Effector CD8-positive, alpha-beta T cell (primary cell): Measurements from ENCODE around the gene KIF1A.
"Not testable (repeated sequence)": the region's sequence is repeated elsewhere in the genome, so short reads cannot be mapped to it uniquely, and the experiment has no call there.

Experiments used
- DNase-seq: peaks from one replicate; lab custom pipeline; 2025; lab: John Stamatoyannopoulos, UW

Gene KIF1A

DNA sequence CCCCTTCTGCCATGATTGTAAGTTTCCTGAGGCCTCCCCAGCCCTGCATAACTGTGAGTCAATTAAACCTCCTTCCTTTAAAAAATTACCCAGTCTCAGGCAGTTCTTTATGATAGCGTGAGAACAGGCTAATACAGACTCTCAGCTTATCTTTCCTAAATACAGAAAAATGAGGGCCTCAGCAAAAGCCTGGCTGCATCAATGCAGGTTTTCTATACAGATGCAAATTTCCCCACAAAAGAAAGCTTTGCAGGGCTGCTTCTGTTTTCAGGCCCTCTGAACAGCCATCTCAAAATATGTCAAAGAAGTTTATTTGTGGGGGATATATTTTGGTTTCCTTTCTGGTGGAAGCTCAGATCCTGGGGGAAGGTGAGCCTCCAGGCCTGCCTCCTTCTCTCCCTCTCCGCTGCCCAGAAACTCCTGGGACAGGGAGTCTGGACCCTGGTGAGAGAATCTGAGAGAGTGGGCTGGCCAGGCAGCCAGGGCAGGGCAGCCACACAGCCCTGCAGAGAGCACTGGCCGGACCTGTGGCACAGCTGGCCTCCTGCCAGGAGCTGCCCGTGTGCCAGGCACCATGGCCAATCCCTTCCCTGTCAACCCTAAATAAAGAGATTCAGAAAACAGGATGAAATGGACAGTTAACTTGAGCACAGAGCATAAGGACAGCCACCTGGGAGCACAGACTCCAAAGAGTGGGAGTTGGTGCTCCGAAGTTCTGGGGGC lies 27.0 kb upstream of the KIF1A start:
- no peak for DNase-seq

DNA sequence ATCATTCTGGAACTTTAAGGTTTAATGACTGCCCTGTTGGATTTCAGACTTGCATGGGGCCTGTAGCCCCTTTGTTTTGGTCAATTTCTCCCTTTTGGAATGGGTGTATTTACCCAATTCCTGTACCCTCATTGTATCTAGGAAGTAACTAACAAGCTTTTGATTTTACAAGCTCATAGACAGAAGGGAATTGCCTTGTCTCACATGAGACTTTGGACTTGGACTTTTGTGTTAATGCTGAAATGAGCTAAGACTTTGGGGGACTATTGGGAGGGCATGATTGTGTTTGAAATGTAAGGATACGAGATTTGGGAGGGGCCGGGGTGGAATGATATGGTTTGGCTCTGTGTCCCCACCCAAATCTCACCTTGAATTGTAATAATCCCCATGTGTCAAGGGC lies 26.3 kb upstream of the KIF1A start:
- DNase-seq = not testable (repeated sequence)

DNA sequence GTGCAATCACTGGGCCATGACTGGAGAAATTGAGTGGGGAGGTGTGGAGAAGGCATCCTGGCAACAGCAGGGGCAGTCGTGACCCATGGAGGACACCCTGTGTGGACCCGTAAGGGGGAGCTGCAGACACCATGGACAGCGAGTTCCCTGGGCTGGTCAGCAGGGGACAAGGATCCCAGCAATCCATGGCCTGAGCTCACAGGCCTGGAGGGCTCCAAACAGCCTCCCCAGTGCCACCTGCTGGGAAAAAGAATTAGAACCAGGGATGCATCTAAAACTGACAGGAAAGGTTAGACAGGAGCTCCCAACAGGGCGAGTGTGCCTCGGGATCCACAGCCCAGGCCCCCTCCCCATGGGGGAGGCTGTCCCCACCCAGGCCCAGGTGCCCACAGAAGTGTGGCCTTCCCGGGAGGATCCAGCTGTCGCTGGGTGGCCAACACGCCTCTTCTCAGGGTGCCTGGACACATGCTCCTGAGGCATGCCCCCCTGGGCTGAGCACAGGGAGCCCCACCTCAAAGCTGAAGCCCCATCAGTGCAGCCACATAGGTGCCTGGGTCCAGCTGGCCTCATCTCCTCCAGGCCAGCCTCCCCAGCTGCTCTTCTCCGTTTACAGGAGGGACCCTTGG lies 20.5 kb upstream of the KIF1A start:
- DNase-seq = no peak

DNA sequence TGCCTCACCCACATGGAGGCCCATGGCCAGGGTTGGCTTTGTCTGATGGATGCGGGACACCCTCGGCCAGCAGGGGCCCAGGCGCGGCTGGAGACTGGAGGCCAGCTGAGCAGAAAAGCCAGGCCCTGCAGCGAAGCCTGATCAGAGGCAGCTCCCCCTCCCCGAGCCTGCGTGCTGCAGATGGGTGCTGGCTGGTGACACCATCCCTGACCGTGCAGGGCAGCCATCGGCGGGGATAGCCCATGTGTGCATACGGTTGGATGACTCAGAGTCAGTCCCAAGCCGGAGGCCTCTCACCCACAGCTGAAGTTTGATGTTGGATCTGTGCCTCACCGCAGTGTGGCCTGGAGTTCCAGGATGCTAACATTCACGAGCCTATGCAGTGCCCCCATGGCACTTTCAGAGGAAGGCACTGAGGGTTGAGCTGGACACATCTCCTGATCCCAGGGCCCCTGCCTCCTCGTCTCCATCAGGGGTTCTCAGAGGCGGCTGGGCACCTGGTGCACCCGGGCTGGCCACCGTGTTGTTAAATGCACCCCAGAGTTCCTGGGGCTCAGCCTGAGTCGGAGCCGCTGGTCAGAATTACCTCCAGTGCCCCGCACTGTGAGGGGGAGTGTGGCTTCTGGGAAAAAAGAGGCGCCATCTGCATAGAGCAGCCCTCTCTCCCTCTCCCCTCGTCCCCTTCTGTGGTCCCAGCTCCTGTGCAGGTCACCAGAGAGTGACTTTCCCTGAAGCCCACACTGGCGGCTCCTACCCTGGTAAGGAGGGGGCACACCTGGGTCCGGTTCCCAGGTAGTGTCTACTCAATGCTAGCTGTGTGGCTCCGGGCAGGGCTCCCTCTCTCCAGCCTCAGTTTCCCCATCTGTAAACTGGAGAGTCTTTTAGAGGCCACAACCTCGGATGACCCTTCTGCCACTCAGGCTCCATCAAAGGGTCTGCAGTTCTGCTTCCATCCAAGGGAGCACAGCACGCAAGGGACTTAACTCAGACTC lies 19.4 kb upstream of the KIF1A start:
- DNase-seq = no peak

DNA sequence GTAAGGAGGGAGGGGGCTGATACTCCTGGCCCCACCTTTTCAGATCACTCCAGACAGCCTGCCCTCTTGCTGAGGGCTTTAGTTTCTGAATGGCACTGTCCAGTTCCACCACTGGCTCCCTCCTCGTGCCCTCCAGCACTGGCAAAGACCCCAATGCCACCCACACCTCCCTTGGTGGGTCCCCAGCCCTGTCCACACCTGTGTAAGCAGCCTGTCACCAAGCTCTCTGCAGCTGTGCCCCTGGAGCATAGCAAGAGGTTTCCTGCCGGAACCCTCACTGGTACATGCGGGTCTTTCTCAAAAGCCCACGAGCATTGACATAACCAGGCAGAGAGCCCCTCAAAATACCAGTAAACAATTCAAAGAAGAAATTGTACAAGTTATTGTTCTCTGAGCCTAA lies 17.6 kb upstream of the KIF1A start:
- DNase-seq = no peak

DNA sequence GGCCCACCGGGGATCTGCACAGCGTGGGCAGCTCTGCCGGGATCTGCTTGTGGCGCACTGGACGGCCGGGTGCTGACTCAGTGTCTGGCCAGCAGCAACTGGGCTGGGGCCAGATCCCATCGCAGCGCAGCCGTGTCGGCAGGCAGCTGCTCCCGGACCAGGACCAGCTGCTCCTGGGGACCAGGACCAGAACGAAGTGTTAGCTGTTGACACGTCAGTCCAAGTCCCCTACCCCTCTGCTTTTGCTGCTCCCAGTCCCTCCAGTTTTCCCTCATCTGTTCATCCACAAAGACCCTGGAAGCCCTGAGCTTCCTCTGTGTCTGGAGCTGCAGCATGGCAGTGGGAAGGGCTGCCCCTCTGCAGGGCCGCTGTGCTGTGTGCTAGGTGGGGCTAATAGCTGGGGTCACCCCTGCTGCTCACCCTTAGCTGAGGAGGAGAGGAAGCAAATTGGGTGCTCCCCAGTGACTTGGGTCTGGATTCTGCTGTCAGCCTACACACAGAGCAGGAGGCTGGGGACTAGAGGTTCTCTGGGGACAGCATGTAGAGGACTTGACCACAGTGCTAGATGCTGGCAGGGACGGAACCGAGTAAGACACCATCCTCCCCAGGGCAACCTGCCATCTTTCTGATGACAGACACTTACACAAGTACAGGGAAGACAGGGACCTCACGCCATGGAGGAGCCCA lies 16.9 kb upstream of the KIF1A start:
- no peak for DNase-seq

DNA sequence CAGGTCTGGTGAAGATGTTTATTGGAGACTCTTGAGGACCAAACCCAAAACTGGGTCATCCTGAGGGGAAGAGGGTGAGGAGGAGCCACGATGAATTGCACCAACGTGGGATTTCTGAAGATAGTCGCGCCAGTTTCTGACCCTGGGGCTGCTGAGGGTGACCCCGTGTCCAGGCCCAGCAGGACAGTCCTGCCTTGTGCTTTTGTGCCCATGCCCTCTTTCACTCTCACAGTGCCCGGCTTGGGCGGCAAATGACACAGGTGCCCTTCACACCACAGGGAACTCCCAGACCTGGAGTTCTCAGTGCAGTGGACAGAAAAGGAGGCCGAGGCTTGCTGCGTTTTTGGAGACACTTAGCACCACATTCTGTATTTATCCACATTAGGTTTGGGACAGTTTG lies 15.5 kb upstream of the KIF1A start:
- no peak for DNase-seq

DNA sequence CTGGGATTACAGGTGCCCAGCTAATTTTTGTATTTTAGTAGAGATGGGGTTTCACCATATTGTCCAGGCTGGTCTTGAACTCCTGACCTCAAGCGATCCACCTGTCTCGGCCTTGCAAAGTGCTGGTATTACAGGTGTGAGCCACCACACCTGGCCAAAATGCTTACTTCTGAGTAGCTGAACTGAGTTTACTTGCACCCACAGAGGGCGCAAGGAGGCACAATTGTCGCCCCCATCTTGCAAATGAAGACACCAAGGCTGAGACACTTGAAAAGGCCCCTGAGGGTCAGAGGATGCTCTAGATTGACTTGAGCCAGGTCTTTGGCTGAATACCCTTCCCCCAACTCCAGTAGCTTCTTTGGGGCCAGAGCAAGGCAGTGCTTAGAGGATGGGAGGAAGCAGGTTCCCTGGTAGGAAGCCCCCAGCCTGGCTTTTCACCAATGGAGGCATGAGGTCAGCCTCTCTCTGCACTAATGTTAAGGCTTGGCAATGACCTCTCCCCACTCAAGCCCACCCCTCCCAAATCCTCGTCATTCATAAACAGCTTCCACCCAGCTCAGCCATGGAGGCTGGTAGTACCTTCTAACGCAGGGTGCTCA lies 14.5 kb upstream of the KIF1A start:
- DNase-seq = no peak

DNA sequence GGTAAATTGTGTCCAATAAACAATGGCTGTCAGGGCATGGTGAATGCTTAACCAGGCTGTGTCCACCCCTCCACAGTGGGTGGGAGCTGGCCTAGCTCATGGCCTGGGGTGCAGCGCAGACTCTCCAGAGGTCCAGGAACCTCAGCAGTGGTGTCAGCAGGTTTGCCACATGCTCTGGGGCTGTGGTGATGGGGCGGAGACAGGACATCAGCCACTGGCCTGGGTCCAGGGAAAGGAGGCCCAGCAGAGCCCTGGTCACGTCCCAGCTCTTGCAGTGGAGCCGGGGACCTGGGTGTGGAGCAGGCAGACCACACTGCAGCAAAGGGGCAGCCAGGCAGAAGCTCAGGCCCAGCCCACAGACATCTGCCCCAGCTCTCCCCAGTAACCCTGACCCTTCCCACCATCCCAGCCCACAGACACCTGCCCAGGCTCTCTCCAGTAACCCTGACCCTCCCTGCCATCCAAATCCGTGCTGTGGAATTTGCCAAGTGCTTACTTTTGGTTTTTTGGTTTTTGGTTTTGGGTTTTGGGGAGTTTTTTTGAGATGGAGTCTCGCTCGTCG lies 13.8 kb upstream of the KIF1A start:
- DNase-seq = no peak

DNA sequence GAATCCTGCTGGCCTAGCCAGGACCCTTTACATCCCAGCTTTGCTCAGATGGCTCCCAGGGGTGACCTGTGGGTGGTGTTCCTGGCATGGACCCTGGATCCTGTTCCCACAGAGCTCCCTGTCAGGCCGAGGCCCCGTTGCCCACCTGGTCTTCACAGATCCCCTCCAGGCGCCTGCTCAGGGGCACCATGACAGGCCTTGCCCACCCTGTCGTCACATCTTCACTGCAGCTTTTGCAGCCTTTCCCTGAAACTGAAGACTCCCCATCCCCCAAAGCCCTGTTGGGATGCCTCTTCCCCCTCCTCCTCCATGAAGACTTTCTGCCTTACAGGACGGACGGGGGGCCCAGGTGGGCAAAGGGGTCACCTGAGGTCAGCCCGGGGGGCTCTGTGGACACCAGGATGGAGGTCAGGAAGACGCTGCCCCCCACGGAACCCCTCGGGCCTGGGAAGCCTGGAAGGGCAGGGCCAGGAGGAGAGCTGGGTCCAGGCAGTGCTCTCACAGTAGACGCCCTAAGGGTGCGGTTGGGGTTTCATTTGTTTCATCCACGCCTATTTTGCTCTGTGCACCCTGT lies 13.0 kb upstream of the KIF1A start:
- no peak for DNase-seq

DNA sequence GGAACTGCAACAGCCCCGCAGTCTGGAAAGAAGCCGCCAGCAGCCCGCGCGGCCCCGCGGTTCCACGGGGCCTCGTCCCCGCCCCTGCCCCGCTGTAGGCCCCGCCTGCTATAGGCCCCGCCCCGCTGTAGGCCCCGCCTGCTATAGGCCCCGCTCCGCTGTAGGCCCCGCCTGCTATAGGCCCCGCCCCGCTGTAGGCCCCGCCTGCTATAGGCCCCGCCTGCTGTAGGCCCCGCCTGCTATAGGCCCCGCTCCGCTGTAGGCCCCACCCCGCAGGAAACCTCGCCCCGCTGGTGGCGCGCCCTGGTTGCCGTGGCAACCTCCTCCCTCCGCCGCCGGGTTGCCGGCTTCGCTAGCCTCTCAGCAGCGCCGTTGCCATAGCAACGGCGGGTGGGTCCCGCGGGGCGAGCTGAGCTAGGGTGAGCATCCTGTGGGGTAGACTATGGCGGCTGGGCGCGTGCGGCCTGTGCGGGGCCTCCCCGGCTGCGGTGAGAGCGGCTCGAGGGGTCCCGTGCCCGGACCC lies 12.2 kb upstream of the KIF1A start:
- peak; percentile 96 for DNase-seq

DNA sequence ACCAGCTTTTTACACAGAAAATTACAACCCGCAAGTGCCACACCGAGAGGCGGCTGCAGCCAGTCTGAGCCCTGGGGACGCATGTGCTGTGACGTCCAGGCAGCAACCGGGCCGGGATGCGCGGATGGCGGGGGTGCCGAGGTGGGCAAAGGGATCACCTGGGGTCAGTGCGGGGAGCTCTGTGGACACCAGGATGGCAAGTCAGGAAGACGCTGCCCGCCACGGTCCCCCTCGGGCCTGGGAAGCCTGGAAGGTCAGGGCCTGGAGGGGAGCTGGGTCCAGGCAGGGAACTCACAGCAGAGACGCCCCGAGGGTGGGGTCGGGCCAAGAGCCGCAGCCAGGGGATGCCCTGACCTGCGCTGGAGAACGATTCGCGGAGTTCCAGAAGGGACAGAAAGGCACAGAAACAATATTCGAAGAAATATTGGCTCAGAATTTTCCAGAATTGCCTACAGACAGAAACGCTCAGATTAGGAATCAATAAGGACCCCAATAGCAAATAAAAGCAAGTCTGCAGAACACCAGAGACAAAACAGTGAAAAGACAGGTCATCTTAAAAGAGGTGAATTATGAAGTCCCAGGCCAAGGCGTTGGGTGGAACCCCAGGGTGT lies 11.7 kb upstream of the KIF1A start:
- DNase-seq = no peak

DNA sequence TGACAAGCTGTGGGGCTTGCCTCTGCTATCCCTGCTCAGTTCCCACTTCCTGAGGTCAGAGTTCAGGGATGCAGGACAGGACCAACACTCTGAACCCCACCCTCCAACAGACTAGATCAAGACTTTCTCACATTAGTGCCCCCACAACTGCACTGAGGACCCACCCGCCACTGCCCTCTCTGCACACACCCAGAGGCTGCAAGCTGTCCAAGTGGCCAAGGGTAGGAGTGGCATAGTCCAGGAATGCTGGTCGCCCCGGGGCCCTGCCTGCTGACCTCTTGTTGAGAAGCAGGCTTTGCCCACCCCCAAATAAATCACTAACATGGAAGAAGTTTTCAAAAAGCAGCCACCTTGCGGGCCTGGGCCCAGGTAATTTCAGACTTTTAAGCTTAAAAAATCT lies 5.5 kb upstream of the KIF1A start:
- no peak for DNase-seq

DNA sequence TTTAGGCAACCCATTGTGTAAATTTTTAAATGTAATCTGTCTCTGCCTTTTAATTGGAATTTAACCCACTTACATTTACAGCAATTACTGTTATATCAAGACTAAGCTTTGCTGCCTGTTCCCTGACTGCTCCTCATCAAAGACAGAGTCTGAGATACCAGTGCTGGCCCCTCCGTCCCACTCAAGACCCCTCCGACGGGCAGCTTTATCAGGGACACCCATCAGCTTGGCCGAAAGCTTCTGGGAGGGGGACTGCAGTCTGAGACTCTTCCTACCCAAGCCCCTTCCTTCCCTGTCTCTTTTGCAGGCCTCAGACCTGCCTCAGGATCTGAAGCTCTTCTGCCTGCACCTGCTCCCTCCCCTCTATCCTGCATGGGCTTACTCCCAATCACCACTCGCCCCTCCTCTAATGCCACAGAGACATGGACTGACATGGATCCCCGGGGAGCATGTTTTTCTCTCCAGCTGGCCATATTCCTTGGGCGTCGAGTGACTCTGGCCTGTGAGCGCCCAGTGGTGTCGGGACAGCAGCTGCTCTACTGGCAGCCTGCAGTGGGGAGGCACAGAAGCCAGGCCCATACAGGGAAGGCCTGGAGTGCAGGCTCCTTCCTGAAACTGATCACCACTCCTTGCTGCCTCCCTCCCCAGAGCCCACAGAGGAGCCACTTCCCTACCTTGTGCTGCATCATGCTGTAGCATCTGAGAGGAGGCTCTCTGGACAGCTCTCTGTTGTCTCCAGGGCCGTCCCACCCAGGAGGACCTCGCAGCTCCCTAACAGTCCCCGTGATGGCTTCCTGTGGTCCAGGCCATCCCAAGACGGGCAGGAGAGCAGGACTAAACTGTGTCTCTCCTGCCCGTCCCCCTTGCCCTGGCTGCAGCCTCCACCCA lies 3.7 kb upstream of the KIF1A start:
- no peak for DNase-seq

DNA sequence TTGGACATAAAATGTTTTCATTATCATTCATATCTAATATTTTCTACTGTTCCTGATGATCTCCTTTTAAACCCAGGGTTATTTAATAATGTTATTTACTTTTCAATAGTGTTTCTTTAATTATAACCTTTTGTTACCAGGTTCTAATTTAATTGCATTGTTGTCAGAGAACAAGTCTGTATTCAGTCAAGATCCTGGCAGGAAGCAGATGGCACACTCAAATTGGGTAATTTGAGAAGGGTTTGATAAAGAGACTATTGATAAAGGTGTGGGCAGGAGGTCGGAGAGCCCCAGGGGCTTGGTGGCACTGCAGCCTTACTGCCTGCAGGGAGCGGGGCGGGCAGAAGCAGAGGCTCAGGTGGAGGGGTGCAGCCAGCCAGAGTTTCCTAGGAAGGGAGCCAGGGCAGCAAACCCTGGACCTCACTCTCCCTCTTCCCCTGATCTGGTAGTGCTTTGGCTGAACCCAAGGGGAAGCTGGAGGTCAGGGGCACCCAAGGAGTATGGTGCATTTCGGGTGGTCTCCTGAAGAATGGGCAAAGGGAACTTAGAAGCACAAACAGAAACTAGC lies 2.3 kb upstream of the KIF1A start:
- no peak for DNase-seq

DNA sequence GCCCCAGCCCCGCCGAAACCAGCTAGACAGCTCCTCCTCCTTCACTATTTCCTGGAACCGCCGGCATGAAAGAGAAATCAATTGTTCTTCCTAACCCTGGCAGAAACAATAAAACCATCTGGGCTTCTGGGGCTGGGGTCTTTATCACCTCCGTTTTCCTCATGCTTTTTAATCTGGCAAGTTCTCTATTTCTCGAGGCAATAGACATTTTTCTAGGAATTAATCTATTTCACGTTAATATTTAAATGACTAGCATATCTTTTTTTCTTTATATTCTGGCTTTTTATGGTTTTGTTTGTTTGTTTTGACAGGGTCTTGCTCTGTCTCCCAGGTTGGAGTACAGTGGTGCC lies 1.4 kb upstream of the KIF1A start:
- DNase-seq = no peak

DNA sequence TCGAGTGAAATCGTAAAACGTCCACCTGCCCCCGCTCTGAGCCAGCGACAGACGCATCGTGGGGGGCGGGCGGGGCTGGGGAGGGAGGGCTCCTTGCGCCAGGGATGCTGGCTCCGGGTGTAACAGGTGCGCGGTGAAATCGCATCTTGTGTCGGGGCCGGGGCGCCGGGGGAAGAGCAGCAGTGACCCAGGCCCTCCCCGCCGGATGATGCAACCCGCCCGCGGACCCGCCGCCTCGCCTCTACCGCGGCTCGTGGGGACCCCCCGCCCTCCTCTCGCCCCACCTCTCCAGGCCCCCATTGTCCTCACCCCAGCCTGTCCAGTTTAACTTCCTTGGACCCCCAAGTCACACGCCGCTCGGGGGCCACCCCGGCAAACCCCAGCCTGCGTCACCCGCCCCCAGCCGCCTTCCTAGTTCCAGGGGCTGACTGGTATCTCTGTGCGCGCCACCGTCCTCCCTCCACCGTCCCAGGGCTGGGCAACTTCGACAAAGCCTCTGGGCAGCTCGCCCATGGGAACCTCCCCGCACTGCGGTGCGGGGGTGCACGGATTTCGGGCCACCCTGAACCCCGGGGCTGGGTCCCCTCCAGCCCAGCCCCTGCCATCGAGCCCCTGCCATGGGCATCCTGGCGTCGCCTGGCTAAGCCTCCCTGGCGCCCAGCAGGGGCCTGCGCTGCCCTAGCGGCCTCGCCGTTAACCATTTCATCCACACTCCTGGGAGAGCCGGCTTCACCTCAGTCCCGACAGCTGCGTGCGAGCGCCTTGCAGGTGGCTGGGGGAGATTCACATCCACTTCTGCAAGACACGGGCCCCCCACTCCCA lies 799 bp upstream of the KIF1A start:
- DNase-seq = no peak
